Stimulated activated CD4-positive, alpha-beta T cell treated with anti-CD3 and anti-CD28 coated beads, Interleukin-4, amount 100 ng/mL, for 24 hours (primary cell): Measurements from ENCODE around the gene MAPK8.
"Not testable (repeated sequence)": the region's sequence is repeated elsewhere in the genome, so short reads cannot be mapped to it uniquely, and the experiment has no call there.

ENCODE experiments used
- DNase-seq: peaks from one replicate; pipeline ENCODE4 v3.0.0-alpha.2; 2020

MAPK8 gene

DNA sequence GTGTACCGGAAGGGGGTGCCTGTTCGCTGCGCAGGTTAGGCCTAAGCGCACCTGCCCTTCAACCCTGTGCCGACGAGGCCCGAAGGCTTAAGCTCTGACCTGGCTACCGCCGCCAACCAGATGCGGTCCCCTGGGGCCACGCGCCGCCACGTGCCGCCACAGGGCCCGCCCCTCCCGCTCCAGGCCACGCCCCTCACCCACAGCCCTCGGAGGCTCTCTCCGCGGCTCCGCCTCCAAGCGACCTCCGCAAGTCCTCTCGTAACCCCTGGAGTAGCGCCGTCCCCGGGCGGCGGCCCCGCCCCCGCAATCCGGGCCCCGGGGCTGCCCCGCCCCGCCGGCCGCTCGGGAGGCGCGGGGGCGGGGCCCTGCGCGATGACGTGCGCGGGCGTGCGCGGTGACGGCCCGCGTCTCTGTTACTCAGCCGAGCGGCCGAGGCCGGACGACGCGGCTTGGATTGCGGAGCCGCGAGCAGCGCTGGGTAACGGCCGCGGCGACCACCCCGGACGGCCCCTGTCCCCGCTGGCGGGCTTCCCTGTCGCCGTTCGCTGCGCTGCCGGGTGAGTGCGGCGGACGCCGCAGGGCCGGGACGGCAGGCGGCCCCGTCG lies at the start of gene MAPK8:
Gene MAPK8, plus strand, starts transcription at position 413 of the 605 bp plus-strand sequence. CDS start 94,984 bp downstream, outside the sequence.
- DNase-seq = peak; percentile 91

GRCh38 chr10:48257407-48257961 lies 49.0 kb upstream of the MAPK8 start:
- DNase-seq = no peak

DNA sequence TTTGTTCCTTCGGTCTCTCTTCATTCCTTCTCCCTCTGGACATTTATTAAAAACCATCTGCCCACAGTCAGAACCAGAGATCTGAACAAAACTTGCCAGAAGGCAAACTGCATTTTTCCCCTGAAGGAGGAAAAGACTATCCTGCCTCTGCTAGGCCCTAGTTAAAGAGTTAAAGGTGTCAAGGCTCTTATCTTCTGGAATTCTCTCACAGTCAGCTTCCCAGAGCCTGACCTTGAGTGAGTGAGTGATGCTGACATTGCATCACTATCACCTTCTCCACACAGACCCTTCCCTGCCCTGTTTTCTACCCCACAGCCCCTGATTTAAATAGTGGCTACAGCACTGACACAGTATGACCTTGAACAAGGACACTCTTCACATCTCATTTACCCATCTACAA lies 48.4 kb upstream of the MAPK8 start:
- no peak for DNase-seq

DNA sequence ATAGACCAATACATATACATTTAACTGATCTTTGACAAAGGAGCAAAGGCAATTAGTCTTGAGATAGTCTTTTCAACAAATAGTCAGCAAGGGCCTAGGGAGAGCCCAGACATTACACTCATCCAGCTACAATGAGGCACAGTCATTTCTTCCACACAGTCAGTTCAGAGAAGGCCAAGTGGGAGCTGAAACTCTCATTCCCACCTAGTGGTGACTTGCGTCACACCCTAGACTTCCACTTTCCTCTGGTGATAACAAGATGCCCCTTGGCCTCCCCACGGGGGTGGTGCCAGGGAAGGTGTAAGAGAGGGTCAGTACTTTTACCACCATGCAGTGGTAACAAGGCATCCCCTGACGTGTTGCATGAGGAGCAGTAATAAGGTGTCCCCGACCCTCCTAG lies 39.9 kb upstream of the MAPK8 start:
- DNase-seq = no peak

- no peak for DNase-seq
Measured at GRCh38 chr10:48271047-48271730, 35.3 kb upstream of the MAPK8 start.

DNA sequence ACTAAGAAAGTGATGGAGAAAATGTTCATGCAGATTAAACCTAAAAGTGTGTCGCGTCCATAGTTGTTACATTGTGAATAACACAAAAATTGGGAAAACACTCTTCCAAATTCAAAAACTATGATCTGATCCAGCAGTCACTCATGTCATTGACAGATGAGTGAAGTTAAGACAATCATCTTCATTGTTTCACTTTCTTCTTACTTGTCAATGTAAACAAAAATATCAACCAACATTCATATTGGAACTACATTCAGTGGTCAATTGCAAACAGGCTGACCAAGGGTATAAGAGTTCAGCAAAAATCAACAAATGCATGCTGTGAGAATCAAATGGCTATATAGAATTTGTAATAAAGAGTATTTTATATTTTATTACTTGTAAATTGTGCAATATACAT lies 33.8 kb upstream of the MAPK8 start:
- DNase-seq = no peak

GRCh38 chr10:48273741-48274140 lies 32.7 kb upstream of the MAPK8 start:
- no peak for DNase-seq

DNA sequence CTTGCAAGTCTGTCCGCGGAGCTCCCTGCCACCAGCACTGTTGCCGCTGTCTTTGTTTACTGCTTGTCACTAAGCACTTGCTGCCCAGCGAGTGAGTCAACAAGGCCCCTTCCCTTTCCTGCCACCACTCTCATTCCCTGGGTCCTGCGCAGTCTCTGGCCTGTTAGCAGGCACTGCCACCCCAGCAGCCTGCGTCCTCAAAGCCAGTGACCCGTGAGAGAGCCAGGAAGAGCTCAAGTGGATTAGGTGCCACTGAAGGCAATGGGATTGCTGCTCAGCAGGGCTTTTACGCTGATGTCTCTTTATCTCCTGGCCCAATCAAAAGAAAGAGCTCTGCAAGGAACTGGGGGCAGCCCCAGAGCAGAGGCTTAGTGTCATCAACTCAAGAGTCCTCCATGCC lies 31.8 kb upstream of the MAPK8 start, which contains the start of gene FRMPD2:
Gene FRMPD2, minus strand, starts transcription at position 61 of the 400 bp plus-strand sequence. CDS start 129 bp downstream, outside the sequence.
- DNase-seq = no peak

DNA sequence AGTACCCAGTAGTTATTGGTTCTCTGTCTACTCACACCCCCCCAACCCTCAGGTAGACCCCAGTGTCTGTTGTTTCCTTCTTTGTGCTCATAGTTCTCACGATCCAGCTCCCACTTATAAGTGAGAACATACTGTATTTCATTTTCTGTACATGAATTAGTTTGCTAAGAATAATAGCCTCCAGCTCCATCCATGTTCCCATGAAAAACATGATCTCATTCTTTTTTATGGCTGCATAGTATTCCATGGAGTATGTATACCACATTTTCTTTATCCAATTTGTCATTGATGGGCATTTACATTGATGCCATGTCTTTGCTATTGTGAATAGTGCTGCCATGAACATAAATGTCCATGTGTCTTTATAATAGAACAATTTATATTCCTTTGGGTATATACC lies 29.4 kb upstream of the MAPK8 start:
- DNase-seq = no peak

- no peak for DNase-seq
Measured at GRCh38 chr10:48279081-48279751, 27.3 kb upstream of the MAPK8 start.

DNA sequence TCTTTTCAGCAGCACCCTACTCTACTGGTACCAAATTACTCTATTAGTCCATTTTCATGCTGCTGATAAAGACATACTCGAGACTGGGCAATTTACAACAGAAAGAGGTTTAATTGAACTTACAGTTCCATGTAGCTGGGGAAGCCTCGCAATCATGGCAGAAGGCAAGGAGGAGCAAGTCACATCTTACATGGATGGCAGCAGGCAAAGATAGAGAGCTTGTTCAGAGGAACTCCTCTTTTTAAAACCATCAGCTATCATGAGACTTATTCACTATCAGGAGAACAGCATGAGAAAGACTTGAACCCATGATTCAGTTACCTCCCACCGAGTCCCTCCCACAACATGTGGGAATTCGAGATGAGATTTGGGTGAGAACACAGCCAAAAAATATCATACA lies 24.8 kb upstream of the MAPK8 start:
- not testable (repeated sequence) for DNase-seq

GRCh38 chr10:48282829-48283228 lies 23.6 kb upstream of the MAPK8 start:
- DNase-seq = no peak

DNA sequence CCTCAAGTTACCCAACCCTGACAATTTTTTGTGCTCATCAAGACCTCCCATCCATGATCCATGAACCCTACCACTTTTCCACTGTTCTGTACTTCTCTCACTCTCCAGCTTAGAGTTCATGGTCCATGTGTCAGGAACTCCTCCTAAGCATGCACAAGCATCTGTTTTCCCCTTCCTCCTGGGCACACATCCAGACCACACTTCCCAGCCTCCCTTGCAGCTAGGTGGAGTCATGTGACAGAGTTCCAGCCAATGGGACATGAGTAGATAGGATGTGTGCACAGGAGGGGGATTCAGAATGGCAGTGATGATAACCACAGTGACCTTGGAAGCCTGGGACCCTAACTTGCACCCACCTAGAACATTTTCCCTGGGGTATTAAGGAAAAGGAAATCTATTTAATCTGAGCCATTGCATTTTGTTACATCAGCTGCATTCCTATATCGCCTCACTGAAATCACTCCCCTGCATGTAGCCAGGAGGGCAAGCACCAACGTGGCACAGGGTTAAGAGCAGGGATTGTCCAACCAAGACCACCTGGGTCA lies 22.4 kb upstream of the MAPK8 start:
- DNase-seq = no peak

GRCh38 chr10:48284811-48285210 lies 21.7 kb upstream of the MAPK8 start:
- no peak for DNase-seq

DNA sequence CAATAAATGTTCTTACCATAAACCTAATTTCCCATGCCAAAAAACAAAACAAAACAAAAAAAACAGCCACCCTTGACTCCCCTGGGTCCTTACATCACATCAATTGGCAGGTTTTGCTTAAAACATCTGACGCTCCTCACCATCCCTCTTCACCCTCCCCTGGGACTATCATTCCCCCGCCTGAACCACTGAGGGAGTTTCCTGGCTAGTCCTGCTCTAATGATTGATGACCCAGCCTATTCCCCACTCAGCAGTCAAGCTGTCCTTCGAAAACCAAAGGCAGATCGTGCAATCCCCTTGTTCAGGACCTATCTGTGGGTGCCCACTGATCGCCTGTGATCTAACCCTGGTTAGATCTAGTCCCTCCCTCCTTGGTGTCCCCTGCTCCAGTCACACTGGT lies 20.8 kb upstream of the MAPK8 start:
- DNase-seq = no peak

DNA sequence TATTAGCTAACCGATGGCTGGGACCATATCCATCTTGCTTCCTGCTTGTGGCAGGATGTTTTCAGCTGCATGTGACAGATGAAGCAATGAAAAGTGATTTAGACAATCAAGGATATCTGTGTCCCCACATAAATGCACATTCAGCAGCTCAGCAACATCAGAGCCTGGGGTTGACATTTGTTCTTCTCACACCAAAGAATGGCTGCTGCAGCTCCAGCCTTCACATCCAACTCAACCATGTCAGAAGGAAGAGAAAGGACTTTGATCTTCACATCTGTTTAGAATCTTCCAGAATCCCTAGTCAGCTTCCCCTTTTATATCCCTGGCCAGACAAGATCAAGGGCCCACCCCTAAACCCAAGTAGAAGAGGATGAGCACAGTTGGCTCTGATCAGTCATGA lies 20.1 kb upstream of the MAPK8 start:
- DNase-seq = no peak

- no peak for DNase-seq
Measured at GRCh38 chr10:48287417-48288391, 18.8 kb upstream of the MAPK8 start.

GRCh38 chr10:48288661-48289060 lies 17.8 kb upstream of the MAPK8 start:
- DNase-seq = no peak

DNA sequence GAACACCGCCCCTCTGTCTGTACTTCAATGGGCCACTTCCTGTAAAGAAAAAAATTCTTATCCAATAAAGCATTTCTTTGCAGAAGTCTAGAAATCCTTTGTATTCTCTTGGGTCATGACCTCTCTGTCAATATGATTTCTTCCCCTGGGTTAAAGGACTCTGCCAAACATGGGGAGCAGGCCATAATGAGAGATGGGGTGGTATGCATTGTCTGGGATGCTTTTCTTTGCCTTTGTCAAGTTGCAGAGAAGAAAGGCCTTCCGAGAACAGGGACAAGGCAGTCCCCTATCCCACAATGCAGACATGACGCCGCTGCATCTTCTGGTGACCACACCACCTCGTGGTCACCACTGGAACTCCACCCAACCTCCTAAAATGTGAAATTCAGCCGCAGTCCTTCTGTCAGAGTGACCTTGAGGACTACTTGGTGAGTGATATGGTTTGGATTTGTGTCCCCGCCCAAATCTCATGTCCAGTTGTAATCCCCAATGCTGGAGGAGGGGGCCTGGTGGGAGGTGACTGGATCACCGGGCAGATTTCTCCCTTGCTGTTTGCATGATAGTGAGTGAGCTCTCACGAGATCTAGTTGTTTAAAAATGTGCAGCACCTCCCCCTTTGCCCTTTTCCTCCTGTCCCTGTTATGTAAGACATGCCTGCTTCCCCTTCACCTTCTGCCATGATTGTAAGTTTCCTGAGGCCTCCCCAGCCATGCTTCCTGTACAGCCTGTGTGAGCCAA lies 16.8 kb upstream of the MAPK8 start:
- peak; percentile 42 for DNase-seq

DNA sequence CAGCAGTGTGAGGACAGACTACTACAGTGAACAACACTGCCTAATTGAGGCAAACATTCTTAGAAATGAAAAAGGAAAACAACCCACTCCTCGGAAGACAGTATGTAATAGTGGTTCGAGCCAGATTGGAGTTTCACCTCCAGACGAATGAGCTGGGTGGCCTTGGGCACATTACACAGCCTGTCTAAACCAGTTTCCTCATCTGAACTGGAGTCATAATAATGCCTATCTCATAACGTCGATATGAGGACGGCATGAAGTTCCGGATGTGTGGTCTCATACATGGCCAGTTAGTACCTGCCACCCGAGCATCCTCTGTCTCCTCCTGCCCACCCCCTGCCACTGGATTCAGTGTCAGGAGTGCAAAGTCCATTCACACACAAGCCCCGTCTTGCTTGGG lies 16.2 kb upstream of the MAPK8 start:
- no peak for DNase-seq

DNA sequence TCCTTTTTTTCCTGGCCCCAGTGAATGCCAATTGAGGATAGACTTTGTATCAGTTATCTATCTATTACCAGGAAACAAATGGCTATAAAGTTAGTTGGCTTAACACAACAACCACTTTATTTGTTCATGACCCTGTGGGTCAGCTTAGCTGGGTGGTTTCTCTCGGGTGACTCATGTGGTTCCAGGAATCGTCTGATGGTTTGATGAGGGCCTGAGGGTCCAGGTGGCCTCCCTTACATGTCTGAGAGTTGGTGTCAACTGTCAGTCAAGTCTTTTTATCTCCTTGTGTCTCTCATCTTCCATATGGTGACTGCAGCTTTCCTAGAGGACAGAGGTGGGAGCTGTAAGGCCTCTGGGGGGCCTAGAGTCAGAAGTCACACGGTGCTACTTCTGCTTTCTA lies 15.3 kb upstream of the MAPK8 start:
- DNase-seq = no peak

DNA sequence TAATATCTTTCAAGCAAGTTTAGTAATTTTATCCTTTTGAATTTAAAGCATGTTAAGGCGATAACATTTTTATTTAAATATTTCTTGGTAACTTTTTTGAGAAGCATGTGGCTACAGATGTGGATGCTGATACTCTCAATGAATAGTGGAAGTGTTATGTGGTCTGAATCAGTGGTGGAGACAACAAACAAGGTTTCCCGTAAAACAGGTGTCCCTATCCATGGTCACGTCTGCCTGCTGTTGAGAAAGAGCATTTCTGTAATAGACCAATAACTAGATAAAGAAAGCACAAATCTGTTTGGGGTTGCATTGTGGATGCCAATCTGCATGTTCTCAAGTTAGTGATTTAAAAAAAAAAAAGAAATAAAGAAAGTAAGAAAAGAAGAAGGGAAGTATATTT lies 13.9 kb upstream of the MAPK8 start:
- DNase-seq = no peak
